Measurements from ENCODE around the gene TPM4. TPM values are rescaled to one million over a fixed set of nuclear protein-coding genes. Genes with fewer than 3 reads are reported as not detected.
A peak's percentile ranks its signal among the peaks of the same experiment; 100 is the strongest.

Gene TPM4
- total and polyA plus RNA-seq, 2 of the 13 experiments (the other 11 are each of a cell fraction or from before 2014, with no cell fraction given): 180 to 188 TPM

- H3K36me3 ChIP-seq (replicated peaks in 1 of 2; ENCODE audit: control insufficient read depth in 1 of 2, insufficient read depth in 2 of 2, low read length in 2 of 2): no peaks in the 10 kb centered on the region
- in situ Hi-C loops (cut with HindIII; ENCODE audit: extremely low pct_ligation_motif_present, low pct_unique_long_range_greater_than_20kb) (loop anchor here (25.0 kb wide), 1 partner anchor 342 kb away; no protein-coding TSS in a partner anchor), intact Hi-C loops (cut with micrococcal nuclease; ENCODE audit: unreplicated experiment) (no loop called here)
- no peaks in the 10 kb centered on the region for H3K9me3 ChIP-seq (ENCODE audit: low read length)
- ATAC-seq (no peak), FAIRE-seq (no peak), DNase-seq (ENCODE audit: low spot score) (no peak)
- H3K27ac ChIP-seq (ENCODE audit: extremely low read length, insufficient read depth, low read length): no peak overlapping the region
- no peak overlapping the region for H3K4me2 ChIP-seq (ENCODE audit: low read depth, low read length)
- H2AFZ ChIP-seq (ENCODE audit: low read length): no peak overlapping the region
- ChIA-PET POLR2A (interaction anchor here (0.6 kb wide), 1 partner anchor 202 kb away, joined by 3 read pairs; no protein-coding TSS in a partner anchor), CTCF (ENCODE audit: low intra/inter-chr PET ratio, low total read pairs) (no interaction called here)
- H3K79me2 ChIP-seq (ENCODE audit: insufficient read depth, low read length): no peaks in the 10 kb centered on the region
- no peaks in the 10 kb centered on the region for H3K27me3 ChIP-seq (ENCODE audit: control insufficient read depth in 1 of 2, insufficient read depth in 2 of 2, low read length in 2 of 2)
- TF ChIP-seq ZBTB38 (CRISPR knock-in tag; IDR thresholded peaks at IDR 0.05): no peak
- TF ChIP-seq NBN (conservative IDR thresholded peaks at IDR 0.05): no peak
- TF ChIP-seq ZNF724P (CRISPR knock-in tag; IDR thresholded peaks at IDR 0.05; ENCODE audit: borderline replicate concordance): no peak
- peak in 1 of 2 experiments; percentile 79; a peak in 3 of 4 replicates for TF ChIP-seq REST (IDR thresholded peaks at IDR 0.05; ENCODE audit: borderline replicate concordance in 1 of 2, low read depth in 1 of 2, low read length in 2 of 2)
- BruUV-seq (replicated peaks): no TSS peak
- peaks cover 17% of the 10 kb centered on the region for H3K4me1 ChIP-seq (ENCODE audit: insufficient read depth, low read length)
- H3K4me3 ChIP-seq (replicated peaks in 1 of 3; ENCODE audit: insufficient read depth in 1 of 3, low read depth in 2 of 3, low read length in 3 of 3): no peak overlapping the region
- H3K9ac ChIP-seq (ENCODE audit: insufficient read depth, low read depth, low read length): no peak overlapping the region
- 28% methylated on average over 4 of the region's 4 CpGs for WGBS (ENCODE audit: low lambda C conversion rate)
- no peaks in the 10 kb centered on the region for H4K20me1 ChIP-seq (ENCODE audit: insufficient read depth, low read length)
Observed at GRCh38 chr19:16045171-16045570, 31.1 kb upstream of the TPM4 start.

GRCh38 chr19:16045893-16046292, 30.4 kb upstream of the TPM4 start:
- Histone ChIP-seq H3K36me3 (replicated peaks in 1 of 2; ENCODE audit: control insufficient read depth in 1 of 2, insufficient read depth in 2 of 2, low read length in 2 of 2) (no peaks in the 10 kb centered on the region), H3K9me3 (ENCODE audit: low read length) (no peaks in the 10 kb centered on the region), H4K20me1 (ENCODE audit: insufficient read depth, low read length) (no peaks in the 10 kb centered on the region), H2AFZ (ENCODE audit: low read length) (no peak overlapping the region), H3K4me3 (replicated peaks in 1 of 3; ENCODE audit: insufficient read depth in 1 of 3, low read depth in 2 of 3, low read length in 3 of 3) (no peak overlapping the region), H3K4me1 (ENCODE audit: insufficient read depth, low read length) (peaks cover 11% of the 10 kb centered on the region), H3K4me2 (ENCODE audit: low read depth, low read length) (no peak overlapping the region), H3K27ac (ENCODE audit: extremely low read length, insufficient read depth, low read length) (no peak overlapping the region), H3K9ac (ENCODE audit: insufficient read depth, low read depth, low read length) (no peak overlapping the region), H3K79me2 (ENCODE audit: insufficient read depth, low read length) (no peaks in the 10 kb centered on the region), H3K27me3 (ENCODE audit: control insufficient read depth in 1 of 2, insufficient read depth in 2 of 2, low read length in 2 of 2) (no peaks in the 10 kb centered on the region)
- FAIRE-seq (no peak), ATAC-seq (no peak), DNase-seq (ENCODE audit: low spot score) (no peak)
- BruUV-seq (replicated peaks): no TSS peak
- in situ Hi-C loops (cut with HindIII; ENCODE audit: extremely low pct_ligation_motif_present, low pct_unique_long_range_greater_than_20kb) (loop anchor here (25.0 kb wide), 1 partner anchor 341 kb away; no protein-coding TSS in a partner anchor), intact Hi-C loops (cut with micrococcal nuclease; ENCODE audit: unreplicated experiment) (no loop called here)
- WGBS (ENCODE audit: low lambda C conversion rate): 5% methylated on average over 4 of the region's 4 CpGs
- CTCF ChIA-PET (ENCODE audit: low intra/inter-chr PET ratio, low total read pairs): no interaction called here
- TF ChIP-seq RFXAP (CRISPR knock-in tag; IDR thresholded peaks at IDR 0.05; ENCODE audit: borderline replicate concordance) (no peak), ZNF256 (CRISPR knock-in tag; conservative IDR thresholded peaks at IDR 0.05) (no peak), SALL2 (CRISPR knock-in tag; IDR thresholded peaks at IDR 0.05) (no peak), XRCC5 (optimal IDR thresholded peaks at IDR 0.05; ENCODE audit: low read length) (no peak)
- POLR2A ChIA-PET: no interaction called here

All from HepG2 (cell line).